Heart right ventricle (tissue), 16 donors: ENCODE results near the gene CPN2. TPM values are rescaled to one million over a fixed set of nuclear protein-coding genes. Genes with fewer than 3 reads are reported as not detected.

Experiments
- ATAC-seq, 8 donors: fragments of 200-7000 bp; cut with Tn5 transposase; one replicate each; pipeline ENCODE4 v1.9.1; 2020; ENCODE audit warnings: mild to moderate bottlenecking in 8 of 8, moderate library complexity in 8 of 8, moderate number of reproducible peaks in 1 of 8
- DNase-seq, 2 donors: peaks; one replicate each; pipeline ENCODE4 v3.0.0-alpha.2; 2020
- H3K27ac ChIP-seq, 10 donors: fragments of 200-600 bp; sonication (generic) in 2 of 10; one replicate each; pipeline versions ENCODE4 v1.5.0 to v1.8.0; 2020 to 2022; ENCODE audit warnings: mild to moderate bottlenecking in 3 of 10
- H3K27me3 ChIP-seq, 7 donors: fragments of 200-600 bp; one replicate each; pipeline ENCODE4 v1.8.0; 2021 to 2022; ENCODE audit warnings: mild to moderate bottlenecking in 2 of 7
- H3K36me3 ChIP-seq, 9 donors: fragments of 200-600 bp; sonication (generic) in 1 of 9; one replicate each; pipeline versions ENCODE4 v1.5.0 to v1.8.0; 2020 to 2022; ENCODE audit warnings: mild to moderate bottlenecking in 2 of 9
- H3K4me1 ChIP-seq, 9 donors: fragments of 200-600 bp; sonication (generic) in 1 of 9; one replicate each; pipeline versions ENCODE4 v1.5.0 to v1.8.0; 2020 to 2022; ENCODE audit warnings: mild to moderate bottlenecking in 4 of 9
- H3K4me3 ChIP-seq, 10 donors: fragments of 200-600 bp; sonication (generic) in 2 of 10; one replicate each; pipeline versions ENCODE4 v1.5.0 to v1.8.0; 2020 to 2022; ENCODE audit warnings: mild to moderate bottlenecking in 7 of 10, moderate library complexity in 2 of 10
- H3K9me3 ChIP-seq, 11 donors: fragments of 200-600 bp in 10 of 11; sonication (generic) in 2 of 11; one replicate each; pipeline versions ENCODE4 v1.5.0 to v1.8.0; 2013 to 2022; ENCODE audit warnings: mild to moderate bottlenecking in 2 of 11, control low read depth in 1 of 11, moderate library complexity in 1 of 11
- WGBS, 2 donors: extraction: QIAGEN DNeasy Blood & Tissue Kit; methylation state at CpG; one replicate each; pipeline ENCODE4 v1.1.7; 2013; ENCODE audit warnings: inconsistent platforms in 1 of 2; 5-methylcytosine and 5-hydroxymethylcytosine counted together
- intact Hi-C, 10 donors: fragments of 100-400 bp; cut with DNase I; formaldehyde crosslinking; loops; one replicate each; pipeline versions ENCODE4 v1.11.1 to v1.14.2; 2022
- polyA plus RNA-seq, 2 donors: library from polyadenylated mRNA; stranded (reverse); fragments of 200-250 nt; gene quantifications; one replicate each; pipeline ENCODE4 v1.2.3, GENCODE V29; 2013
- total RNA-seq, 10 donors: library from RNA; stranded (reverse); fragmentation: NEBNext Ultra II Directional in 3 of 10; extraction: Animal tissue kit (Norgen Biotek cat#: 25700) in 3 of 10; gene quantifications; one replicate each; pipeline versions ENCODE4 v1.2.1 to v1.2.4, GENCODE V29; 2021 to 2023
- TF ChIP-seq, protein P1 (sequence below), 9 donors: fragments of 200-600 bp; sonication (generic) in 2 of 9; IDR thresholded peaks; one replicate each; pipeline versions ENCODE4 v1.5.0 to v1.8.0; 2021 to 2022; ENCODE audit warnings: antibody characterized with exemption in 9 of 9, mild to moderate bottlenecking in 5 of 9, moderate library complexity in 1 of 9
- donor health status: Arrhythmogenic right ventricular cardiomyopathy.
- donor health status: ischemic (EF 13 %, LVEDD 7.1; RV severe dilation, severe dysfunction).
- donor health status: healthy with polysubstance abuse.
- donor health status: DM: no; HTN: yes; CAD: no.
- donor health status: DM: no; HTN: no; CAD: no.
- donor health status: ischemic (EF 25% LVEDD 6.9; RV normal size, moderate dysfunction).
- donor health status: ischemic (EF 25% LVEDD 5.7; RV mildly dilated, moderate dysfunction).
- donor health status: healthy.
- donor health status: DM: yes; HTN: yes; CAD: no.
- donor health status: Ischemic cardiomyopathy.
- donor health status: ischemic (EF 35%, LVEDD 5.7; RV mildly dilated, moderate dysfunction).
- donor health status: nonischemic (EF 11% LVEDD 7.7; RV severe dilation, severe dysfunction).
- donor health status: DM: yes; HTN: yes; CAD: no.
- donor health status: PGD.
- donor health status: ischemic (EF 29% LVEDD 5.4; RV normal size, mild dysfunction).
- donor health status: nonischemic (EF 23%, LVEDD 6.1; RV moderate dilation, normal function).

CPN2 gene
- total and polyA plus RNA-seq, 12 donors = 0.12 to 4.5 (median 1.5) TPM

DNA sequence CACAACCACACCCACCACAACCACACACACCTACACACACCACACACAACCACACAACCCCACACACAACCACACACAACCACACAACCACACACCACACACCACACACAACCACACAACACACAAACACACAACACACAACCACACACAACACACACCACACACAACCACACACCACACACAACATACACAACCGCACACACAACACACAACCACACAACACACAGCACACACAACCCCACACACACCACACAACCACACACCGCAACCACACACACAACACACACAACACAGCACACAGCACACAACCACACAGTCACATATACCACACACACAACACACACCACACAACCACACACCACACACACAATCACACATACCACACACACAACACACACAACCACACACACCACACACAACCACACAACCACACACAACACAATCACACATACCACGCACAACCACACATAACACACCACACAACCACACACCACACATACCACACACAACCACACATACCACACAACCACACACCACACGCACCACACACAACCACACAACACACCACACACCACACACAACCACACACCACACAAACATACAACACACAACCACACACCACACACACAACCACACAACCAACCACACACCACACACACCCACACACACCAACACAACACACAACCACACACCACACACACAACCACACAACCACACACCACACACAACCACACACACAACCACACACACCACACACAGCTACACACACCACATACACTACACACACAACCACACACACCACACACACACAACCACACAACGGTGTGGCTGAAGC is 23.7 kb downstream of the CPN2 start:
- intact Hi-C loops = no loop called here
- Histone ChIP-seq H3K4me1 (peaks cover 0 to 33% (median 6%) of the 10 kb centered on the region in 9 donors), H3K27me3 (peaks cover 0 to 53% (median 41%) of the 10 kb centered on the region in 7 donors), H3K4me3 (no peak overlapping the region), H3K36me3 (no peaks in the 10 kb centered on the region), H3K27ac (no peak overlapping the region), H3K9me3 (no peaks in the 10 kb centered on the region)
- no peak for ATAC-seq
- TF ChIP-seq, protein P1, sequence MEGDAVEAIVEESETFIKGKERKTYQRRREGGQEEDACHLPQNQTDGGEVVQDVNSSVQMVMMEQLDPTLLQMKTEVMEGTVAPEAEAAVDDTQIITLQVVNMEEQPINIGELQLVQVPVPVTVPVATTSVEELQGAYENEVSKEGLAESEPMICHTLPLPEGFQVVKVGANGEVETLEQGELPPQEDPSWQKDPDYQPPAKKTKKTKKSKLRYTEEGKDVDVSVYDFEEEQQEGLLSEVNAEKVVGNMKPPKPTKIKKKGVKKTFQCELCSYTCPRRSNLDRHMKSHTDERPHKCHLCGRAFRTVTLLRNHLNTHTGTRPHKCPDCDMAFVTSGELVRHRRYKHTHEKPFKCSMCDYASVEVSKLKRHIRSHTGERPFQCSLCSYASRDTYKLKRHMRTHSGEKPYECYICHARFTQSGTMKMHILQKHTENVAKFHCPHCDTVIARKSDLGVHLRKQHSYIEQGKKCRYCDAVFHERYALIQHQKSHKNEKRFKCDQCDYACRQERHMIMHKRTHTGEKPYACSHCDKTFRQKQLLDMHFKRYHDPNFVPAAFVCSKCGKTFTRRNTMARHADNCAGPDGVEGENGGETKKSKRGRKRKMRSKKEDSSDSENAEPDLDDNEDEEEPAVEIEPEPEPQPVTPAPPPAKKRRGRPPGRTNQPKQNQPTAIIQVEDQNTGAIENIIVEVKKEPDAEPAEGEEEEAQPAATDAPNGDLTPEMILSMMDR (IDR thresholded peaks at IDR 0.05) = no peak
- 95 to 99% methylated on average over 5 of the region's 5 CpGs for WGBS, 2 donors
- no peak for DNase-seq

DNA sequence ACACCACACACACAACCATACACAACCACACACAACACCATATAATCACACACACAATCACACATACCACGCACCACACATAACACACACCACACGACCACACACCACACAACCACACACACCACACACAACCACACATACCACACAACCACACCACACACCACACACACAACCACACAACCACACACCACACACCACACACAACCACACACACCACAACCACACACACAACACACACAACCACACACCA is 24.2 kb downstream of the CPN2 start:
- H3K27me3 ChIP-seq = peaks cover 0 to 50% (median 41%) of the 10 kb centered on the region in 7 donors
- ATAC-seq (no peak), DNase-seq (no peak)
- no peak overlapping the region for H3K27ac ChIP-seq
- H3K9me3 ChIP-seq = no peaks in the 10 kb centered on the region
- H3K36me3 ChIP-seq = no peaks in the 10 kb centered on the region
- H3K4me3 ChIP-seq = no peak overlapping the region
- peaks cover 0 to 33% (median 6%) of the 10 kb centered on the region in 9 donors for H3K4me1 ChIP-seq
- TF ChIP-seq, protein P1 (IDR thresholded peaks at IDR 0.05) = no peak
- WGBS, 2 donors = 96 to 97% methylated on average over 2 of the region's 2 CpGs
- intact Hi-C loops = no loop called here

GRCh38 chr3:194326192-194326967 is 24.7 kb downstream of the CPN2 start:
- TF ChIP-seq, protein P1 (IDR thresholded peaks at IDR 0.05) = no peak
- WGBS, 2 donors = 58 to 66% methylated on average over 15 of the region's 15 CpGs
- peaks cover 0 to 31% (median 6%) of the 10 kb centered on the region in 9 donors for H3K4me1 ChIP-seq

GRCh38 chr3:194325424-194326153 is 25.5 kb downstream of the CPN2 start:
- 73 to 75% methylated on average over 15 of the region's 15 CpGs for WGBS, 2 donors
- TF ChIP-seq, protein P1 (IDR thresholded peaks at IDR 0.05) = no peak
- Histone ChIP-seq H3K36me3 (no peaks in the 10 kb centered on the region), H3K9me3 (no peaks in the 10 kb centered on the region), H3K4me1 (peaks cover 0 to 24% (median 6%) of the 10 kb centered on the region in 9 donors), H3K4me3 (no peak overlapping the region), H3K27ac (no peak overlapping the region), H3K27me3 (peaks cover 0 to 50% (median 30%) of the 10 kb centered on the region in 7 donors)
- DNase-seq (no peak), ATAC-seq (no peak)
- intact Hi-C loops = no loop called here

More at GRCh38 chr3:194326192-194326967, 24.7 kb downstream of the CPN2 start:
- no peak overlapping the region for H3K4me3 ChIP-seq
- H3K36me3 ChIP-seq = no peaks in the 10 kb centered on the region
- no peak overlapping the region for H3K27ac ChIP-seq
- H3K27me3 ChIP-seq = peaks cover 0 to 45% (median 37%) of the 10 kb centered on the region in 7 donors
- no peaks in the 10 kb centered on the region for H3K9me3 ChIP-seq
- intact Hi-C loops = no loop called here
- ATAC-seq = no peak
- no peak for DNase-seq
